OCI-LY1 (cell line): ENCODE data around the gene TP53AIP1.

Experiments
- H2AFZ ChIP-seq: fragments of 200-600 bp; sonication (generic), shearing (Covaris generic); 2 replicates; pipeline ENCODE4 v1.6.0; 2014; ENCODE audit warnings: antibody characterized with exemption, mild to moderate bottlenecking, low read length
- H3F3A ChIP-seq: fragments of 200-600 bp; sonication (generic), shearing (Covaris generic); 2 replicates; pipeline ENCODE4 v1.6.0; 2014; ENCODE audit warnings: mild to moderate bottlenecking, antibody characterized with exemption, low read length, moderate library complexity; ENCODE audit not compliant: insufficient read depth
- H3K27ac ChIP-seq: fragments of 200-600 bp; sonication (generic); 2 replicates; pipeline ENCODE4 v1.5.1; 2014; ENCODE audit warnings: low read length, mixed run types, mild to moderate bottlenecking, low read depth; ENCODE audit not compliant: poor library complexity, severe bottlenecking
- H3K27me3 ChIP-seq: fragments of 200-600 bp; sonication (generic); 2 replicates; pipeline ENCODE4 v1.6.0; 2014; ENCODE audit warnings: antibody characterized with exemption, mild to moderate bottlenecking, low read length, moderate library complexity; ENCODE audit not compliant: insufficient read depth
- H3K36me3 ChIP-seq: fragments of 200-600 bp; sonication (generic); 2 replicates; pipeline ENCODE4 v1.6.1; 2014; ENCODE audit warnings: mild to moderate bottlenecking, antibody characterized with exemption, low read length, moderate library complexity, mixed read lengths; ENCODE audit not compliant: insufficient read depth
- H3K4me1 ChIP-seq: fragments of 200-600 bp; sonication (generic); 2 replicates; pipeline ENCODE4 v1.5.1; 2014; ENCODE audit warnings: mild to moderate bottlenecking, low read length, moderate library complexity; ENCODE audit not compliant: insufficient read depth, severe bottlenecking
- H3K4me2 ChIP-seq: fragments of 200-600 bp; sonication (generic), shearing (Covaris generic); 2 replicates; pipeline ENCODE4 v1.6.1; 2014; ENCODE audit warnings: low read length
- H3K4me3 ChIP-seq: fragments of 200-600 bp; sonication (generic); 2 replicates; pipeline ENCODE4 v1.5.1; 2014; ENCODE audit warnings: low read length, low read depth, mild to moderate bottlenecking, mixed read lengths; ENCODE audit not compliant: poor library complexity, severe bottlenecking
- H3K79me2 ChIP-seq: fragments of 200-600 bp; shearing (Covaris generic); 2 replicates; pipeline ENCODE4 v1.6.1; 2016; ENCODE audit warnings: mixed run types, low read length, mixed read lengths; ENCODE audit not compliant: insufficient read depth
- H3K9ac ChIP-seq: fragments of 200-600 bp; sonication (generic), shearing (Covaris generic); 2 replicates; pipeline ENCODE4 v1.6.1; 2014; ENCODE audit warnings: mild to moderate bottlenecking, low read length, mixed read lengths
- H3K9me2 ChIP-seq: fragments of 200-600 bp; sonication (generic), shearing (Covaris generic); 2 replicates; pipeline ENCODE4 v1.6.1; 2014; ENCODE audit warnings: low read depth, mild to moderate bottlenecking, low read length, mixed read lengths
- H3K9me3 ChIP-seq: fragments of 200-600 bp; shearing (Covaris generic); 2 replicates; pipeline ENCODE4 v1.6.1; 2014; ENCODE audit warnings: low read length, mixed read lengths
- H4K20me1 ChIP-seq: fragments of 200-600 bp; sonication (generic), shearing (Covaris generic); 2 replicates; pipeline ENCODE4 v1.6.0; 2016; ENCODE audit warnings: mild to moderate bottlenecking, low read length; ENCODE audit not compliant: insufficient read depth
- EZH2 ChIP-seq: fragments of 200-600 bp; sonication (generic), shearing (Covaris generic); IDR thresholded peaks from 2 replicates; pipeline ENCODE4 v1.8.0; 2017; ENCODE audit warnings: borderline replicate concordance, mixed run types, mild to moderate bottlenecking, antibody characterized with exemption, low read length, moderate library complexity, mixed read lengths
- TF ChIP-seq, protein P1 (sequence below): fragments of 200-600 bp; sonication (generic), shearing (Covaris generic); IDR thresholded peaks from 2 replicates; pipeline ENCODE4 v1.5.1; 2017; ENCODE audit warnings: mild to moderate bottlenecking, antibody characterized with exemption, low read length, moderate library complexity, mixed read lengths

TP53AIP1 gene

DNA sequence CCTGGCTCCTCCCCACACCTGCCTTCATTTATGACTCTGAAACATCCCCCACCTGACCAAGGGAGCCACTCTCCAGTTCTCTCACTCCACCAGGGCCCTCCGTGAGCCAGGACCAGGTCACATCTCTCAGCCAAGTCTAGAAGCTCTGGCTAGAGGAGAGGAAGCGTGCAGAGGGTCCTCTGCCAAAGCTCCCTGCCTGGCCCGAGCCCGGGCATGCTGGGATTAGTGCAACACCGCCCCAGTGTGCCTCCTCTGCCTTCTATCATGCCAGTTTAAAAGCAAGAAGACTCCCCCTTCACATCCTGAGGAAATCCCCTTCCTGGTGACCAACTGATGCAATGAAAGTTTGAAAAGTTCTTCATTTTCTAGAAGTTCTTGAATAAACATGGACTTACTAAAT, 23.5 kb downstream of the TP53AIP1 start:
- H3K4me2 ChIP-seq, result no peak overlapping the region
- H3K36me3 ChIP-seq, result no peaks in the 10 kb centered on the region

DNA sequence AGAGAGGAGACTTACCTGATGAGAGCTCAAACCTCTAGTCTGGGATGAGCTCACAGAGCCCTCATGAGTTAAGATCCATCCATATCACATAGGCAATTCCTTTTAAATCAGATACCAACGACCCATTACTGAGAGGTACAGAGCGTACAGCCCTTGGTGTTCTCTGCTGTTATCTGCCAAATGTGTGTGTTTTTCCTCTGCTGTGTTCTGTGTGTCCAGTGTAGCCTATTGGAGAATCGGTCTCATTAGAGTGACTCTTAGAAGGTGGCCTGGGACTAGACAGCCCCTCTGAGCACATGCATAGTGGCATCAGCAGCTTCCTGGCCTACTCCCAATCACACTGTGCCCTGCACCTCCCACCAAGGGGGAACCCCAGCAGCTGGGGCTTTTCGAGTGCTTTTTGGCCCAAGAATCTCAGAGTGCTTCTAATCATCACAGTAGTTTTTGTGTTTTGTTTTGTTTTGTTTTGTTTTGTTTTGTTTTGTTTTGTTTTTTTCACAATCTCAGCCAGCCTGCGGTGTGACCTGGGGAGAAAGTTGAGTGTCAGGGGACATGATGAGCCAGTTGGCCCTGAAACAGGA, 25.4 kb downstream of the TP53AIP1 start:
- H3K4me2 ChIP-seq, result no peak overlapping the region
- H3K4me1 ChIP-seq, result no peaks in the 10 kb centered on the region
- no peak overlapping the region for H2AFZ ChIP-seq
- no peaks in the 10 kb centered on the region for H3K79me2 ChIP-seq
- no peaks in the 10 kb centered on the region for H3K9me3 ChIP-seq
- no peaks in the 10 kb centered on the region for H3K9me2 ChIP-seq
- no peaks in the 10 kb centered on the region for H3F3A ChIP-seq
- TF ChIP-seq, protein P1, sequence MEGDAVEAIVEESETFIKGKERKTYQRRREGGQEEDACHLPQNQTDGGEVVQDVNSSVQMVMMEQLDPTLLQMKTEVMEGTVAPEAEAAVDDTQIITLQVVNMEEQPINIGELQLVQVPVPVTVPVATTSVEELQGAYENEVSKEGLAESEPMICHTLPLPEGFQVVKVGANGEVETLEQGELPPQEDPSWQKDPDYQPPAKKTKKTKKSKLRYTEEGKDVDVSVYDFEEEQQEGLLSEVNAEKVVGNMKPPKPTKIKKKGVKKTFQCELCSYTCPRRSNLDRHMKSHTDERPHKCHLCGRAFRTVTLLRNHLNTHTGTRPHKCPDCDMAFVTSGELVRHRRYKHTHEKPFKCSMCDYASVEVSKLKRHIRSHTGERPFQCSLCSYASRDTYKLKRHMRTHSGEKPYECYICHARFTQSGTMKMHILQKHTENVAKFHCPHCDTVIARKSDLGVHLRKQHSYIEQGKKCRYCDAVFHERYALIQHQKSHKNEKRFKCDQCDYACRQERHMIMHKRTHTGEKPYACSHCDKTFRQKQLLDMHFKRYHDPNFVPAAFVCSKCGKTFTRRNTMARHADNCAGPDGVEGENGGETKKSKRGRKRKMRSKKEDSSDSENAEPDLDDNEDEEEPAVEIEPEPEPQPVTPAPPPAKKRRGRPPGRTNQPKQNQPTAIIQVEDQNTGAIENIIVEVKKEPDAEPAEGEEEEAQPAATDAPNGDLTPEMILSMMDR, result no peak
- TF ChIP-seq EZH2, result no peak
- H3K9ac ChIP-seq, result no peak overlapping the region
- no peaks in the 10 kb centered on the region for H4K20me1 ChIP-seq
- H3K4me3 ChIP-seq, result no peak overlapping the region
- no peaks in the 10 kb centered on the region for H3K27me3 ChIP-seq
- H3K36me3 ChIP-seq, result no peaks in the 10 kb centered on the region
- no peak overlapping the region for H3K27ac ChIP-seq

More for the DNA sequence above, 23.5 kb downstream of the TP53AIP1 start:
- no peaks in the 10 kb centered on the region for H3K79me2 ChIP-seq
- H4K20me1 ChIP-seq, result no peaks in the 10 kb centered on the region
- H3K9me2 ChIP-seq, result no peaks in the 10 kb centered on the region
- TF ChIP-seq, protein P1, result no peak
- no peak for TF ChIP-seq EZH2
- H3K4me1 ChIP-seq, result no peaks in the 10 kb centered on the region
- no peak overlapping the region for H3K4me3 ChIP-seq
- no peaks in the 10 kb centered on the region for H3K9me3 ChIP-seq
- no peaks in the 10 kb centered on the region for H3F3A ChIP-seq
- H3K9ac ChIP-seq, result no peak overlapping the region
- no peak overlapping the region for H3K27ac ChIP-seq
- H2AFZ ChIP-seq, result no peak overlapping the region
- H3K27me3 ChIP-seq, result peaks cover 4% of the 10 kb centered on the region; the same call in 1 of the 2 replicates

GRCh38 chr11:128916681-128917080, 26.0 kb downstream of the TP53AIP1 start:
- no peaks in the 10 kb centered on the region for H3K9me3 ChIP-seq

More at GRCh38 chr11:128916681-128917080, 26.0 kb downstream of the TP53AIP1 start:
- H3K9me2 ChIP-seq, result no peaks in the 10 kb centered on the region
- H2AFZ ChIP-seq, result no peak overlapping the region
- H4K20me1 ChIP-seq, result no peaks in the 10 kb centered on the region
- no peak overlapping the region for H3K4me2 ChIP-seq
- H3K27ac ChIP-seq, result no peak overlapping the region
- H3F3A ChIP-seq, result no peaks in the 10 kb centered on the region
- H3K4me3 ChIP-seq, result no peak overlapping the region
- TF ChIP-seq, protein P1, result no peak
- TF ChIP-seq EZH2, result no peak
- no peak overlapping the region for H3K9ac ChIP-seq
- no peaks in the 10 kb centered on the region for H3K79me2 ChIP-seq
- no peaks in the 10 kb centered on the region for H3K27me3 ChIP-seq
- no peaks in the 10 kb centered on the region for H3K36me3 ChIP-seq
- no peaks in the 10 kb centered on the region for H3K4me1 ChIP-seq
